Stomach (tissue), 9 donors: ENCODE data around the gene VCL. TPM values are rescaled to one million over a fixed set of nuclear protein-coding genes. Genes with fewer than 3 reads are reported as not detected.

ENCODE experiments used
- DNase-seq, 2 donors: peaks; one replicate each; pipeline versions ENCODE4 v3.0.0 to v3.0.0-alpha.2; 2013 to 2019
- H3K27ac ChIP-seq, 5 donors: fragments of 200-600 bp in 4 of 5; sonication (generic) in 4 of 5; one replicate each; pipeline ENCODE4 v1.5.1; 2013 to 2019; ENCODE audit warnings: mild to moderate bottlenecking in 1 of 5, moderate library complexity in 1 of 5
- H3K27me3 ChIP-seq, 3 donors: fragments of 200-600 bp; sonication (generic); one replicate each; pipeline ENCODE4 v1.5.1; 2017 to 2019; ENCODE audit warnings: mixed run types in 1 of 3
- H3K36me3 ChIP-seq, 4 donors: fragments of 200-600 bp; sonication (generic); 1 replicate in 3 of 4; 2 replicates in 1 of 4; pipeline ENCODE4 v1.5.1; 2016 to 2019
- H3K4me1 ChIP-seq, 4 donors: fragments of 200-600 bp; sonication (generic); one replicate each; pipeline ENCODE4 v1.5.1; 2016 to 2019
- H3K4me3 ChIP-seq, 4 donors: fragments of 200-600 bp; sonication (generic) in 3 of 4; one replicate each; pipeline ENCODE4 v1.5.1; 2016 to 2019; ENCODE audit warnings: mild to moderate bottlenecking in 1 of 4
- H3K9me3 ChIP-seq, 4 donors: fragments of 200-600 bp; sonication (generic); one replicate each; pipeline ENCODE4 v1.5.1; 2016 to 2019
- CTCF ChIP-seq, 7 experiments: fragments of 450-650 bp in 4 of 7; fragments of 200-600 bp in 3 of 7; sonication (generic) in 3 of 7; IDR thresholded peaks; one replicate each; pipeline ENCODE4 v1.5.1; 2016 to 2019; ENCODE audit warnings: antibody characterized with exemption in 7 of 7, control low read depth in 2 of 7, mild to moderate bottlenecking in 1 of 7
- EP300 ChIP-seq: sonication (generic); formaldehyde crosslinking; IDR thresholded peaks from one replicate; pipeline ENCODE4 v1.6.1; 2017; ENCODE audit warnings: antibody characterized with exemption
- POLR2A ChIP-seq, 4 donors: fragments of 450-650 bp; IDR thresholded peaks; one replicate each; pipeline ENCODE4 v1.6.1; 2016; ENCODE audit warnings: antibody characterized with exemption in 4 of 4, control low read depth in 2 of 4, mild to moderate bottlenecking in 1 of 4, moderate library complexity in 1 of 4
- POLR2AphosphoS5 ChIP-seq, 3 donors: sonication (generic); formaldehyde crosslinking; IDR thresholded peaks; one replicate each; pipeline ENCODE4 v1.6.1; 2016; ENCODE audit warnings: antibody characterized with exemption in 3 of 3
- WGBS, 5 donors: extraction: QIAGEN DNeasy Blood & Tissue Kit in 3 of 5; methylation state at CpG; one replicate each; pipeline versions ENCODE4 v1.1.5 to v1.1.7; 2013 to 2018; 5-methylcytosine and 5-hydroxymethylcytosine counted together
- intact Hi-C: fragments of 100-400 bp; cut with DNase I; formaldehyde crosslinking; loops from one replicate; pipeline ENCODE4 v1.15.1; 2023; ENCODE audit warnings: low total_unique reads
- polyA plus RNA-seq, 3 donors: library from polyadenylated mRNA; stranded (reverse); fragments of 200-250 nt; gene quantifications; one replicate each; pipeline ENCODE4 v1.2.3, GENCODE V29; 2013
- total RNA-seq, 5 donors: library from RNA; depleted of rRNA; stranded (reverse); fragments of >200 nt; gene quantifications; one replicate each; pipeline versions ENCODE4 v1.1.0 to v1.2.3, GENCODE V29; 2014 to 2016
- donor health status: healthy with polysubstance abuse.
- donor health status: Bipolar disorder and iron deficiency.
- donor health status: healthy.

Gene VCL
- total and polyA plus RNA-seq, 8 donors, result 11.2 to 211 (median 62.3) TPM

- WGBS, 5 donors, result 43 to 84% (median 70%) methylated on average over 5 of the region's 5 CpGs
- Histone ChIP-seq H3K27me3 (no peaks in the 10 kb centered on the region), H3K4me1 (peaks cover 6 to 88% (median 45%) of the 10 kb centered on the region in 4 donors), H3K4me3 (no peak overlapping the region), H3K36me3 (no peaks in the 10 kb centered on the region), H3K27ac (no peak overlapping the region), H3K9me3 (no peaks in the 10 kb centered on the region)
- DNase-seq, result no peak
- TF ChIP-seq POLR2AphosphoS5 (IDR thresholded peaks at IDR 0.05) (no peak), POLR2A (IDR thresholded peaks at IDR 0.05) (no peak), EP300 (no peak), CTCF (IDR thresholded peaks at IDR 0.05) (no peak)
- intact Hi-C loops, result no loop called here
These were observed 25.2 kb downstream of the VCL start for GRCh38 chr10:74022926-74023629.

- no peak overlapping the region for H3K27ac ChIP-seq
- H3K9me3 ChIP-seq, result no peaks in the 10 kb centered on the region
- peaks cover 0 to 4% (median 0%) of the 10 kb centered on the region in 4 donors for H3K36me3 ChIP-seq
- DNase-seq, result no peak
- TF ChIP-seq EP300 (no peak), POLR2AphosphoS5 (IDR thresholded peaks at IDR 0.05) (no peak), POLR2A (IDR thresholded peaks at IDR 0.05) (no peak), CTCF (IDR thresholded peaks at IDR 0.05) (no peak)
- no peaks in the 10 kb centered on the region for H3K27me3 ChIP-seq
- H3K4me1 ChIP-seq, result peaks cover 6 to 81% (median 44%) of the 10 kb centered on the region in 4 donors
- H3K4me3 ChIP-seq, result no peak overlapping the region
- intact Hi-C loops, result no loop called here
These were observed 26.7 kb downstream of the VCL start for GRCh38 chr10:74024600-74024999.

GRCh38 chr10:74025380-74025978, 27.6 kb downstream of the VCL start:
- peaks cover 0 to 4% (median 0%) of the 10 kb centered on the region in 4 donors for H3K36me3 ChIP-seq
- 80 to 85% (median 84%) methylated on average over 5 of the region's 5 CpGs for WGBS, 5 donors
- no peak overlapping the region for H3K27ac ChIP-seq
- intact Hi-C loops, result no loop called here
- H3K9me3 ChIP-seq, result no peaks in the 10 kb centered on the region
- no peak for DNase-seq
- no peaks in the 10 kb centered on the region for H3K27me3 ChIP-seq
- TF ChIP-seq POLR2A (IDR thresholded peaks at IDR 0.05) (no peak), POLR2AphosphoS5 (IDR thresholded peaks at IDR 0.05) (no peak), EP300 (no peak), CTCF (IDR thresholded peaks at IDR 0.05) (no peak)
- no peak overlapping the region for H3K4me3 ChIP-seq
- H3K4me1 ChIP-seq, result peaks cover 6 to 81% (median 50%) of the 10 kb centered on the region in 4 donors

- intact Hi-C loops, result no loop called here
- TF ChIP-seq CTCF (IDR thresholded peaks at IDR 0.05) (no peak), POLR2AphosphoS5 (IDR thresholded peaks at IDR 0.05) (no peak), POLR2A (IDR thresholded peaks at IDR 0.05) (no peak), EP300 (no peak)
- WGBS, 5 donors, result 35 to 54% (median 45%) methylated on average over 3 of the region's 3 CpGs
- H3K9me3 ChIP-seq, result no peaks in the 10 kb centered on the region
- no peak overlapping the region for H3K27ac ChIP-seq
- no peak for DNase-seq
- no peak overlapping the region for H3K4me3 ChIP-seq
- no peaks in the 10 kb centered on the region for H3K27me3 ChIP-seq
- H3K36me3 ChIP-seq, result peaks cover 0 to 4% (median 0%) of the 10 kb centered on the region in 4 donors
- H3K4me1 ChIP-seq, result peaks cover 6 to 83% (median 50%) of the 10 kb centered on the region in 4 donors
These were observed 28.6 kb downstream of the VCL start for GRCh38 chr10:74026428-74027015.
